AG09319 (cell line): Measurements from ENCODE around the gene CAMK1.
A peak's percentile ranks its signal among the peaks of the same experiment; 100 is the strongest.

Source experiments
- DNase-seq: peaks from one replicate; pipeline ENCODE4 v3.0.0-alpha.2; 2010; ENCODE audit warnings: low read depth; ENCODE audit errors: extremely low read depth
- TF ChIP-seq, protein P1 (sequence below): IDR thresholded peaks from 2 replicates; pipeline ENCODE4 v1.5.1; 2011; ENCODE audit warnings: low read depth, mild to moderate bottlenecking, inconsistent platforms, low read length, moderate library complexity

The CAMK1 gene

DNA sequence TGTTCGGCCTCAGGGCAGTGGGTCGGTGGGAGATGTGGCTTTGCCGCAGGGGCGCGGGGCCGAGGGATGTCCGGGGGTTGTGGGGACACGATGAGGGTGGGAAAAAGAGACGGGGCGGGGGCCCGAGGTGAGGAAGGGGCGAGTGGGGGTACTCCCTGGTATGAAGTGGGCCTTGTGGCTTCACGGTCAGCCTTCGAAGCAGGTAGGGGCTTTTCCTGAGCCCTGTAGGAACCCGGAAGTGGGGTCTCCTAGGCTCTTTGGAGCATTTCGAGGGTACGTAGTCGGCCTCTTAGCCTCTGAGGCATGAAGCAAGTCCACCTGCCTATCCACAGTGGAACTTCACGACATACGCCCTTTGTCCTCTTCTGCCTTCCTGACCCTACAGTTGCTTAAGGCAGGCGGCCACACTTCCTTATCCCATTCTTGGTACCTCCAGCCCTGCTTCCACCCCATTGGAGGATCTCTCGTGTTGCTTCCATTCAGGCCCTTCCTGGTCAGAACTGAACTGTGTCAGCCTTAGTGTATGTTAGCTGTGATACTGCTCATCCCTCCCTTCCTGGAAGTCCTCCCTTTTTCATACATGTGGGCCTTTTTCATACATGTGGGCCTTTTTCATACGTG lies 23.5 kb upstream of the CAMK1 start:
- no peak for DNase-seq
- TF ChIP-seq, protein P1, sequence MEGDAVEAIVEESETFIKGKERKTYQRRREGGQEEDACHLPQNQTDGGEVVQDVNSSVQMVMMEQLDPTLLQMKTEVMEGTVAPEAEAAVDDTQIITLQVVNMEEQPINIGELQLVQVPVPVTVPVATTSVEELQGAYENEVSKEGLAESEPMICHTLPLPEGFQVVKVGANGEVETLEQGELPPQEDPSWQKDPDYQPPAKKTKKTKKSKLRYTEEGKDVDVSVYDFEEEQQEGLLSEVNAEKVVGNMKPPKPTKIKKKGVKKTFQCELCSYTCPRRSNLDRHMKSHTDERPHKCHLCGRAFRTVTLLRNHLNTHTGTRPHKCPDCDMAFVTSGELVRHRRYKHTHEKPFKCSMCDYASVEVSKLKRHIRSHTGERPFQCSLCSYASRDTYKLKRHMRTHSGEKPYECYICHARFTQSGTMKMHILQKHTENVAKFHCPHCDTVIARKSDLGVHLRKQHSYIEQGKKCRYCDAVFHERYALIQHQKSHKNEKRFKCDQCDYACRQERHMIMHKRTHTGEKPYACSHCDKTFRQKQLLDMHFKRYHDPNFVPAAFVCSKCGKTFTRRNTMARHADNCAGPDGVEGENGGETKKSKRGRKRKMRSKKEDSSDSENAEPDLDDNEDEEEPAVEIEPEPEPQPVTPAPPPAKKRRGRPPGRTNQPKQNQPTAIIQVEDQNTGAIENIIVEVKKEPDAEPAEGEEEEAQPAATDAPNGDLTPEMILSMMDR: no peak

DNA sequence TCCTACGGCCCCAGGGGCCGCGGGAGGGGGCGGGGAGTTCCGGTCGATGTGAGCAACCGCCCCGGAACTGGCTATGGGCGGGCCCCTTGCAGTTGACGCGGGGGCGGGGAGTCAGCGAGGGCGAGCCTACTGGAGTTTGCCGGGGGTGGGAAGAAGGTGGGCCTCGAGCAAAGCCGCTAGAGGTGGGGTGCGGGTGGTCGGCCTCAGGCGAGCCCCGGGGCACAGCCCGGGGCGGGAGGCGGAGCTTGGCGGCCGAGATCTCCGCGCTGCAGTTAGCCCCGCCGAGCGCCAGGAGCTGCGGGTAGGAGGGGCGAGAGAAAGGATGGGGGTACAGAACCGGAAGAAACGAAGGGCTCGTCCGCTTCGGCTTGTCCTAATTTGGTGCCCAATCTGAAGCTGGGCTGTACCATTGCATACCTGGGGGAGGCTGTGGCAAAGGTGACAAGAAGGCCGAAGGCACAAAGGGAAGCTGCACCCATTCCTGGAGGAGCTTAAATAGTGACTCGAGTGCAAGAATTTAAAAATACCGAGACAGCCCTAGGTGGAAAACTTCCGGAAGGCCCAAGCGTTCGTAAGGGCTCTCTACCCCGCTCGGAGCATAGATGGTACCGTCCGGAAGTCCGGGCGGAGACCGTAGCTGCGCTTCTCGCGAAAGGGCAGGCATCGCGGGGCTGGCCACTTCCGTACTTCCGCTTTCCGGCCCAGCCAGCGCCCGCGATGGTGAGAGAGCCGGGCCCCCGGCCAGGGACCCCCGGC lies 22.8 kb upstream of the CAMK1 start, which contains the start of the genes ARPC4 and TADA3:
Gene ARPC4, plus strand, starts transcription at position 678 of the 756 bp plus-strand sequence. Its CDS starts 40 bp downstream, at position 718.
Gene TADA3, minus strand, starts transcription at position 69 of the 756 bp plus-strand sequence. CDS start 1,007 bp downstream, outside the sequence.
- TF ChIP-seq, protein P1: no peak
- DNase-seq: peak; percentile 96

DNA sequence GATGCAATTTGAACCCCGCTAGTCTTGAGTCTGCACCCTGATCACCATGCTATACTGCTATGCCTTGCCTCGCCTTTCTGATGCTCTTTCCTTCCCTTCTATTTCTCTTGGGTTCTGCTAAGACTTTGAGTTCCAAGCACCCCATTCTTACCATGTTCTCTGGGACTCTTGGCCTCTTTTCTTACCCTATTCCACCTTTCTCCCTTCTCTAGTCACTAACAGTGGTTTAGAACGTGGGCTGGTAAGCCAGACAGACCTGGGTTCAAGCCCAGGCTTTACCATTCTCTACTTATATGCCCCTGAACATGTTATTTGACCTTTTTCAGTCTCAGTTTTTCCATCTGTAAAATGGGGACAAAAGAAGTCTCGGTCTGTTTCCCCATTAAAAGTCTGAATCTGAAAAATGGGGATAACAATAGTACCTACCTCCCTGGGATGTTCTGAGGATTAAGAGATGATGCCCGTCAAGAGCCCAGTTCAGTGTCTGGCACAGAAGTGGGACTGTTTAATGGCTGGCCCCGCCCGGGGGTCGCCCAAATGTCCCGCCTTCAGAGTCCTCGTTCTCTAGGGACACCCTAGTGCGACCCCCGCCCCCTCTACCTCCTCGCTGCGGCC lies 22.1 kb upstream of the CAMK1 start:
- TF ChIP-seq, protein P1: no peak
- no peak for DNase-seq

DNA sequence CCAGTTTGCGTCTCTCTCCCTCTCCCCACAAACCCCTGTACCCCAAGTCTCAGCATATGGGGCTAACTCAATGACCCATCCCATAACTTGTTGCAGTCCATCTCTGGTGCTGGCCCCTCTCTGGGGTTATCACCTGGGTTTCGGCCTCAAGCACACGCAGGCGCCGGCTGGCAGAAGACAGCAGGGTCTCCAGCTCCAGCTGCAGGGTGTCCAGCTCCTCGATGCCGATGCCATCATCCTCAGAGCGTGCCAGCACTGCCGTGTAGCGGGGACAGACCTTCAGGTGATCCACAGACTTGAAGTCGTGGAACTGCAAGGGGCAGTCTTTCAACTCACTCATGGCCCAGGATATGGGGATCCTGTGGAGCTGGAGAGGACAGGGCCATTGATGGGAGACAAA lies 21.4 kb upstream of the CAMK1 start:
- DNase-seq: no peak
- TF ChIP-seq, protein P1: no peak

DNA sequence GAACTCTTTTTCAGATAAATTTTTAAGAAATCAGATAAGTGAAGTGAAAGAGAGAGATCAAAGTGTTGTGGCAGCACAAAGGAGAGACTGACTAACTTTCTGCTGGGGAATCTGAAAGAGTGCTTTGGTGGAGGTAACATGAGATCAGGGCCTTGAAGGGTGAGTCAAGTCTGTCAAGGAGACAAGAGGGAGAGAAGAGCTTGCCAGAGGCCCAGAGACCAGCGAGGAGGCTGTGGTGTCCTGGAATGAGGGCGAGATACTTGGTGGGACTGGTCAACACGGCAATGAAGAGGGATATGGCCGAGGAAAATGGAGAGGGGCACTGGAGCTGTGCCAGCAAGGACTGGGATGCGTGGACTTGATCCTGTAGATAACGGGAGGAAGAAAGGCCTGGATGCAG lies 18.0 kb upstream of the CAMK1 start:
- no peak for DNase-seq

DNA sequence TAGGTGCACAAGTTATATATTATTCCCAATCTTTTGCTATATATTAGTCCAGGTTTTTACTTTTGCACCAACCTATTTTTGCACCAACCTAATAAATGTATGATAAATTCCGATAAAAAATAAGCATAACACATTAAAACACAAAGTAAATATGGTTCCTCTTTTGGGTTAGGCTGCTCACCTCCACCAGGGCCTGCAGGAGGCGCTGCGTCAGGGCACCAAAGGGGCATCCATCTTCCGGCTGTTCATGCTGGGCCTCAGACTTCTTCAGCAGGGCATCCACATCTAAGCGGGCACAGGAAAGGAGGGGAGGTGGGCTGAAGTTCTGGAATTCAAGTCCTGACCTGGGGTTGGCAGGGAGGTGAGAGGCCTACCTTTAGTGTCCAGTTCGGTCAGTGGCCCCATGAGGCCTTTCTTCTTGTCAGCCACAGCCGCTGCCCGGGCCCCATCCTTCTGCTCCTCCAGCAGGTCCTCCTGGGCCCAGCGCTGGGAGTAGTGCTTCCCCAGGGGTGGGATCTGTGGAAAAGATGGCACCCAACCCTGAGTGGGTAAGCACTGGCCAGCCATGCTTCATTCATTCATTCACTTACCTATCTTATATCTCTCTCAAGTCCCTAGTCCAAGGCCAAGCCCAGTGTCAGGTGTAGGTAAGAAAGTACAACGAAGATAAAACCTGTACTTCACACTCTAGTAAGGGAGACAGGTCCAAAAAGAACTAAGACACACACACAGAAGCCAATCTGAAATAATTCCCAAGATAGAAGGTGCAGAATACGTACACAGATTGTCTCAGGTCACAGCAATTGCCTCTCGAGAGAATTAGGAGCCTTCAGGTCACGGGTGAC lies 17.3 kb upstream of the CAMK1 start:
- DNase-seq: no peak

More for the DNA sequence above, 18.0 kb upstream of the CAMK1 start:
- TF ChIP-seq, protein P1: no peak

More for the DNA sequence above, 17.3 kb upstream of the CAMK1 start:
- TF ChIP-seq, protein P1: peak; percentile 43
